Measurements from ENCODE around the gene ACYP1. TPM values are rescaled to one million over a fixed set of nuclear protein-coding genes. Genes with fewer than 3 reads are reported as not detected.

The ACYP1 gene
- total RNA-seq, 1 donor = 3.5 TPM

GRCh38 chr14:75032939-75033338 is 30.9 kb downstream of the ACYP1 start:
- Histone ChIP-seq H3K4me1 (ENCODE audit: insufficient read depth, low read length) (no peaks in the 10 kb centered on the region), H3K9me3 (ENCODE audit: low read depth, low read length) (no peaks in the 10 kb centered on the region), H3K27me3 (ENCODE audit: insufficient read depth, low read length) (no peaks in the 10 kb centered on the region), H3K4me3 (ENCODE audit: low read length) (no peak overlapping the region)

- Histone ChIP-seq H3K4me1 (ENCODE audit: insufficient read depth, low read length) (peaks cover 6% of the 10 kb centered on the region), H3K4me3 (ENCODE audit: low read length) (no peak overlapping the region), H3K9me3 (ENCODE audit: low read depth, low read length) (no peaks in the 10 kb centered on the region), H3K27me3 (ENCODE audit: insufficient read depth, low read length) (no peaks in the 10 kb centered on the region)
These were observed 33.7 kb downstream of the ACYP1 start for GRCh38 chr14:75030147-75030546.

DNA sequence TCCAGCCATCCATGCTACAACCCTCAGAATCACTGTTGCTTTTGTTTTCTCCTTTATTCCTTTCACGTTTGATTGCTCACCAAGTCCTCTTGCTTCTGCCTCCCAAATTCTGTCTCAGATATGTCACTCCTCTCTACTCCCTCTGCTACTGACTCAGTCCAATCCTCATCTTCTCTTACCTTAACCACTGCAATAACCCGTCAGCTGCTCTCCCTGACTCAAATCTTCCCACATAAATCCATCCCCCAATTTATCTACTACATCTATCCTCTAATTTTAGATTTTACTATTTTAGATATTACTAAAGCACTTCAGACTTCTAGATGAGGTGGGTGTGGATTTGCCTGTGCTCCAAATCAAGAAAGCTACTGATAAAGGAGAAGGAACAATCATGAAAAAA is 37.9 kb downstream of the ACYP1 start:
- Histone ChIP-seq H3K4me1 (ENCODE audit: insufficient read depth, low read length) (peaks cover 11% of the 10 kb centered on the region), H3K27me3 (ENCODE audit: insufficient read depth, low read length) (no peaks in the 10 kb centered on the region), H3K4me3 (ENCODE audit: low read length) (no peak overlapping the region), H3K9me3 (ENCODE audit: low read depth, low read length) (no peaks in the 10 kb centered on the region)

DNA sequence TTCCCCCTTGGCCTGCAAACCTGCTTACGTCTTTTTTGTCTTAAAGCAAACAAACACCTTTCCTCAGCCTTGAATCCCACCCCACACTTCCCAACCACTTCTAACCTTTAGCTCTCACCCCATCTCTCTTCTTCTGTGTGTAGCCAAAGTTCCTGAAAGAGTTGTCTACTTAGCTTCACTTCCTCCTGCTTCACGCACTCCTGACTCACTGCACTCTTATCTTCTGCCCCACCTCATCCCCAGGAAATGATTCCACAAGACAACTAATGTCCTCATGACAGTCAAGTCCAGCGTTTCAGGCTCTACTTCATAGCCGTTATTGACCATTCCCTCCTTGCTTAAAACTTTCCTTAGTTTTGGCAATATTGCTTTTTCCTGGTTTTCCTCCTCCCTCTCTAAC is 38.7 kb downstream of the ACYP1 start:
- Histone ChIP-seq H3K9me3 (ENCODE audit: low read depth, low read length) (no peaks in the 10 kb centered on the region), H3K27me3 (ENCODE audit: insufficient read depth, low read length) (no peaks in the 10 kb centered on the region), H3K4me3 (ENCODE audit: low read length) (no peak overlapping the region), H3K4me1 (ENCODE audit: insufficient read depth, low read length) (peaks cover 11% of the 10 kb centered on the region)

- H3K4me3 ChIP-seq (ENCODE audit: low read length) = no peak overlapping the region
- H3K27me3 ChIP-seq (ENCODE audit: insufficient read depth, low read length) = no peaks in the 10 kb centered on the region
- no peaks in the 10 kb centered on the region for H3K9me3 ChIP-seq (ENCODE audit: low read depth, low read length)
- peaks cover 11% of the 10 kb centered on the region for H3K4me1 ChIP-seq (ENCODE audit: insufficient read depth, low read length)
These were observed 40.7 kb downstream of the ACYP1 start for GRCh38 chr14:75023108-75023507.

DNA sequence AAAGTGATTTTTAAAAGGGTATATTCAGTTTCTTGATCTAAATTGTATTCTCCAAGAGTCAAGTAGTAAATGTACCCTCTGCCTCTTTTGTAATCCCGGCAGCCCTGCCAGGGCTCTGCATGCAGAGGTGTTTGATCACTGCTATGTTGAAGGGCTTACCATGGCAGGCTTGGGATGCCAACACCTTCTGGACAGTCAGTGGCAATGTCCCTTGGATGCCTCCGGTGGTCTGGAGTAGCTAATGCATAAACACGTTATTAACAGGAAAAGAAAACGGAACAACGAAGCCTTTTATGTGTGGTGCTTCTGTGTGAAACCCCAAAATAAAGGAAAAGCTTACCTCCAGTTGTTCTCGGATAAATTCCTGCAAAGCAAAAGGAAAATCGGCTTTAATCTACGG is 41.2 kb downstream of the ACYP1 start:
- Histone ChIP-seq H3K9me3 (ENCODE audit: low read depth, low read length) (no peaks in the 10 kb centered on the region), H3K4me3 (ENCODE audit: low read length) (no peak overlapping the region), H3K4me1 (ENCODE audit: insufficient read depth, low read length) (peaks cover 11% of the 10 kb centered on the region), H3K27me3 (ENCODE audit: insufficient read depth, low read length) (no peaks in the 10 kb centered on the region)

DNA sequence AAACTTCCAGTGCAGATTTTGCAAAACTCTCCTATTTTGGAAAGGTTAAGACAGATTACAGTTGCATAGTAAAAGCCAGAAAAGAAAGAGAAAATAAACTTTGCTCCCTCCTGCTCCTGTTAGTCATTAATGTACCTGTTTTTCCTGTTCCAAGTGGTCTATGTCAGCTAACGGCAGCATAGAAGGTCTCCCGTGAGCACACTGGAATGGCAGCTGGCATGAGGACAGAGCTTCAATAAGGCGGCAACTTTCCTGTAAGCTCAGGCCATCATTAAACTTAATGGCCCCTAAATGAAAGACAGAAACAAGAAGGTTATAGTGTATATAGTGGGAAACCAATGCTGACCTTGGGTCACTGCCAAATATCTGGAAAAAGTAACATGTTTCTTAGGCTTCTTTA is 45.1 kb downstream of the ACYP1 start:
- H3K9me3 ChIP-seq (ENCODE audit: low read depth, low read length) = no peaks in the 10 kb centered on the region
- no peak overlapping the region for H3K4me3 ChIP-seq (ENCODE audit: low read length)
- H3K4me1 ChIP-seq (ENCODE audit: insufficient read depth, low read length) = no peaks in the 10 kb centered on the region
- H3K27me3 ChIP-seq (ENCODE audit: insufficient read depth, low read length) = no peaks in the 10 kb centered on the region

DNA sequence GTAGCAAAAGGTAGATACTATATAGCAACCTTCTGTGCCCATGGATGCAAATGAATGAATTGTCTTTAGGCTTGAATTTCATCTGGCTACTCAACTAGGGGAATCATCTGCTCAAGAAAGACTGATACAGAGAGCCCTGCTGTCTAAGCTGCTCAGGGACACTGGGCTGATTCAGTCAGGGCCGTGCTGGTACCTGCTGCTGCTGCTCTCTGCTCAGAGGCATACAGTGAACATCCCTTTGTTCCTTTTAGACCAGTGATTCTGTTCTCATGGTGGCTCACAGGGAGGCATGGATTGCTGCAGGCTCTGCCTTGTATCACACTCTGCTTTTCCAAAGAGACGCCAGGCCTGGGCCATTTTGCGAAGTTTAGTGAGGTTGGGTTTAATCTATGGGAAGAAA is 47.0 kb downstream of the ACYP1 start:
- Histone ChIP-seq H3K4me3 (ENCODE audit: low read length) (no peak overlapping the region), H3K9me3 (ENCODE audit: low read depth, low read length) (no peaks in the 10 kb centered on the region), H3K4me1 (ENCODE audit: insufficient read depth, low read length) (no peaks in the 10 kb centered on the region), H3K27me3 (ENCODE audit: insufficient read depth, low read length) (no peaks in the 10 kb centered on the region)

DNA sequence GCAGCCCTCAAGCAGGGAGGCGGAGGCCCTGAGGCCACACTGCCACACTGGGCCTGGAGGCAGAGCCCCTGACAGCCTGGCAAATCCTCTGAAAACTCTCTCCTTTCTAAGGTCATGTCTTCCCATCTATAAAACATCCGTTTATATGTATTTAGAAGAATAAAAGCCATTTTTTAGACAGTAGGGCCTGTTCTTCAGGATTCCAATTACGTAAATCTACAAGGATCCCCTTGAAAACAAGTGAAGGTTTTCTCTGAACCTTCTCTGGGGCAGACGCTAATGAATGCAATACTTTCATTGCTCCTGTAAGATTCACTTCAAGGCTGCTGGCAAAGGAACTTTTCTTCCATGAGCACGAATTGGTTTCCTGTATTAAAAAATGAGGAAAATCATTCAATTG is 48.3 kb downstream of the ACYP1 start:
- Histone ChIP-seq H3K4me3 (ENCODE audit: low read length) (no peak overlapping the region), H3K9me3 (ENCODE audit: low read depth, low read length) (no peaks in the 10 kb centered on the region), H3K27me3 (ENCODE audit: insufficient read depth, low read length) (no peaks in the 10 kb centered on the region), H3K4me1 (ENCODE audit: insufficient read depth, low read length) (no peaks in the 10 kb centered on the region)

GRCh38 chr14:75013290-75013689 is 50.5 kb downstream of the ACYP1 start:
- no peaks in the 10 kb centered on the region for H3K27me3 ChIP-seq (ENCODE audit: insufficient read depth, low read length)
- H3K4me1 ChIP-seq (ENCODE audit: insufficient read depth, low read length) = no peaks in the 10 kb centered on the region
- no peaks in the 10 kb centered on the region for H3K9me3 ChIP-seq (ENCODE audit: low read depth, low read length)
- H3K4me3 ChIP-seq (ENCODE audit: low read length) = no peak overlapping the region

GRCh38 chr14:75011356-75011994 is 52.3 kb downstream of the ACYP1 start:
- Histone ChIP-seq H3K9me3 (ENCODE audit: low read depth, low read length) (no peaks in the 10 kb centered on the region), H3K4me3 (ENCODE audit: low read length) (no peak overlapping the region), H3K4me1 (ENCODE audit: insufficient read depth, low read length) (no peaks in the 10 kb centered on the region), H3K27me3 (ENCODE audit: insufficient read depth, low read length) (no peaks in the 10 kb centered on the region)

GRCh38 chr14:75010472-75011093 is 53.2 kb downstream of the ACYP1 start:
- H3K9me3 ChIP-seq (ENCODE audit: low read depth, low read length) = no peaks in the 10 kb centered on the region
- no peak overlapping the region for H3K4me3 ChIP-seq (ENCODE audit: low read length)
- H3K4me1 ChIP-seq (ENCODE audit: insufficient read depth, low read length) = peaks cover 2% of the 10 kb centered on the region
- H3K27me3 ChIP-seq (ENCODE audit: insufficient read depth, low read length) = no peaks in the 10 kb centered on the region

DNA sequence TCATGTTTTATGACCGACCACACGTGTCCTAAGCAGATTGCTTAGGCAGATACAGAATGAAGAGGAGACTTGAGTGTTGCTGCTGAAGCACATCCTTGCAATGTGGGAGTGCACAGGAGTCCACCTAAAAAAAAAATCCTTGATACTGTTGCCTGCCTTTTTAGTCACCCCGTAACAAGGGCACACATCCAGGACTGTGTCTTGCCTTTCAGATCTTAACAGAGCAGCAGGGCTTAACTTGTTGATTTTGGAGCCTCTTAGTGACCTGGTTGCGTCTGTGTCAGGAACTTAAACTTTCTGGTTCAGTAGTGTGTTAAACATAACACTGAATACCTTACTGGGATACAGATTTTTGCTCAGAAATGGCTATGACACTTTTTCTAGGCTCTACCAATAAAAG is 54.6 kb downstream of the ACYP1 start:
- Histone ChIP-seq H3K27me3 (ENCODE audit: insufficient read depth, low read length) (no peaks in the 10 kb centered on the region), H3K4me1 (ENCODE audit: insufficient read depth, low read length) (peaks cover 15% of the 10 kb centered on the region), H3K4me3 (ENCODE audit: low read length) (no peak overlapping the region), H3K9me3 (ENCODE audit: low read depth, low read length) (no peaks in the 10 kb centered on the region)

DNA sequence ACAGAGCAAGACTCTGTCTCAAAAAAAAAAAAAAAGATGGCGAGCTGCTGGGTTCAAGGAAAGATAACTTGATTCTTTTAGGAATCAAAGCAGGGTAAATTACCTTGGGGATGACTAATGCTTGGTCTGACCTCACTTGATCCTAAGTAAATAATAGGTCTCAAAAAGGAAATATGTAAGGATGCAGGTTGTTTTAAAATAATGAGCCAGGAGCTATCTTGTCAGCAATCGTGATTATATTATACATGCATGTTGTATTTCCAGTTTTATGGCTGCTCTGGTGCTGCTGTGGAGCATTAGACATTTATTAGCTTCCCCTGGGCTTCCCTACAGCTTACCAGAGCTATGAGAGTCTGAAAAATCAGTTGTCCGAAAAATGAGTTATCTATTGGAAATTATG is 58.5 kb downstream of the ACYP1 start:
- Histone ChIP-seq H3K9me3 (ENCODE audit: low read depth, low read length) (no peaks in the 10 kb centered on the region), H3K27me3 (ENCODE audit: insufficient read depth, low read length) (no peaks in the 10 kb centered on the region), H3K4me3 (ENCODE audit: low read length) (no peak overlapping the region)

GRCh38 chr14:75003250-75004027 is 60.4 kb downstream of the ACYP1 start:
- H3K4me1 ChIP-seq (ENCODE audit: insufficient read depth, low read length) = peaks cover 31% of the 10 kb centered on the region
- H3K27me3 ChIP-seq (ENCODE audit: insufficient read depth, low read length) = no peaks in the 10 kb centered on the region
- H3K9me3 ChIP-seq (ENCODE audit: low read depth, low read length) = no peaks in the 10 kb centered on the region
- peak overlapping the region; percentile 81 for H3K4me3 ChIP-seq (ENCODE audit: low read length)

More for the DNA sequence above, 58.5 kb downstream of the ACYP1 start:
- H3K4me1 ChIP-seq (ENCODE audit: insufficient read depth, low read length) = peaks cover 31% of the 10 kb centered on the region

Data from mononuclear cell (primary cell).